Umbilical cord (tissue), 1 donor: ENCODE data around the gene DOCK6. TPM values are rescaled to one million over a fixed set of nuclear protein-coding genes. Genes with fewer than 3 reads are reported as not detected.

ENCODE experiments used
- total RNA-seq: library from RNA; depleted of rRNA; stranded (reverse); fragments of >200 nt; gene quantifications from one replicate; pipeline ENCODE4 v1.2.3, GENCODE V29; 2014; ENCODE audit warnings: low replicate concordance; ENCODE audit not compliant: insufficient read depth

The DOCK6 gene
- total RNA-seq, 1 donor from 2014 or later: 14.2 TPM

Other genes with a start within 250 kb of the DOCK6 start
- 120 TPM for gene LDLR, start 173.1 kb downstream of the DOCK6 start, total RNA-seq
- gene SPC24, start 106.7 kb downstream of the DOCK6 start, total RNA-seq: 4.3 TPM
- 331 TPM for gene KANK2, start 65.0 kb downstream of the DOCK6 start, total RNA-seq
- gene ANGPTL8, start 22.9 kb downstream of the DOCK6 start, total RNA-seq: not detected
- gene TSPAN16, start 33.6 kb upstream of the DOCK6 start, total RNA-seq: not detected
- gene RAB3D, start 77.1 kb upstream of the DOCK6 start, total RNA-seq: 22.4 TPM
- 49.8 TPM for gene TMEM205, start 83.7 kb upstream of the DOCK6 start, total RNA-seq
- 3.4 TPM for gene CCDC159, start 84.0 kb upstream of the DOCK6 start, total RNA-seq
- gene PLPPR2, start 92.9 kb upstream of the DOCK6 start, total RNA-seq: 3.4 TPM
- gene SWSAP1, start 112.1 kb upstream of the DOCK6 start, total RNA-seq: 0.48 TPM
- gene EPOR, start 121.8 kb upstream of the DOCK6 start, total RNA-seq: 7.9 TPM
- 0.96 TPM for gene RGL3, start 156.8 kb upstream of the DOCK6 start, total RNA-seq
- gene ODAD3, start 172.6 kb upstream of the DOCK6 start, total RNA-seq: 1.4 TPM
- 182 TPM for gene PRKCSH, start 173.1 kb upstream of the DOCK6 start, total RNA-seq
- 1.2 TPM for gene ELAVL3, start 218.5 kb upstream of the DOCK6 start, total RNA-seq
- gene ZNF653, start 243.3 kb upstream of the DOCK6 start, total RNA-seq: 14.7 TPM